ENCODE data around the gene BST2.
"Not testable (repeated sequence)": the region's sequence is repeated elsewhere in the genome, so short reads cannot be mapped to it uniquely, and the experiment has no call there.

Gene BST2

GRCh38 chr19:17389288-17389687 is 16.1 kb downstream of the BST2 start:
- no peaks in the 10 kb centered on the region for H3K36me3 ChIP-seq (ENCODE audit: control insufficient read depth, insufficient read depth, low read length)
- peaks cover 16% of the 10 kb centered on the region for H3K27me3 ChIP-seq (ENCODE audit: control insufficient read depth, insufficient read depth, low read length, poor library complexity, severe bottlenecking)
- no peaks in the 10 kb centered on the region for H3K4me1 ChIP-seq (ENCODE audit: control insufficient read depth, insufficient read depth, low read length)
- H3K9me3 ChIP-seq (ENCODE audit: control insufficient read depth, low read length) = no peaks in the 10 kb centered on the region
- WGBS, 2 experiments = 90 to 100% methylated on average over 1 of the region's 1 CpG
- H3K27ac ChIP-seq (ENCODE audit: insufficient read depth, low read depth, low read length, poor library complexity, severe bottlenecking) = no peak overlapping the region
- H3K4me3 ChIP-seq (ENCODE audit: insufficient read depth, low read depth, low read length) = no peak overlapping the region

GRCh38 chr19:17385878-17386611 is 19.4 kb downstream of the BST2 start:
- Histone ChIP-seq H3K27ac (ENCODE audit: insufficient read depth, low read depth, low read length, poor library complexity, severe bottlenecking) (no peak overlapping the region), H3K4me1 (ENCODE audit: control insufficient read depth, insufficient read depth, low read length) (no peaks in the 10 kb centered on the region), H3K27me3 (ENCODE audit: control insufficient read depth, insufficient read depth, low read length, poor library complexity, severe bottlenecking) (peaks cover 16% of the 10 kb centered on the region), H3K9me3 (ENCODE audit: control insufficient read depth, low read length) (no peaks in the 10 kb centered on the region), H3K36me3 (ENCODE audit: control insufficient read depth, insufficient read depth, low read length) (no peaks in the 10 kb centered on the region), H3K4me3 (ENCODE audit: insufficient read depth, low read depth, low read length) (no peak overlapping the region)
- 44 to 45% methylated on average over 18 to 20 of the region's 20 CpGs for WGBS, 2 experiments

GRCh38 chr19:17380426-17381138 is 24.8 kb downstream of the BST2 start:
- WGBS, 2 experiments = 92 to 97% methylated on average over 4 to 5 of the region's 5 CpGs

GRCh38 chr19:17379221-17379631 is 26.2 kb downstream of the BST2 start:
- Histone ChIP-seq H3K9me3 (ENCODE audit: control insufficient read depth, low read length) (no peaks in the 10 kb centered on the region), H3K36me3 (ENCODE audit: control insufficient read depth, insufficient read depth, low read length) (no peaks in the 10 kb centered on the region), H3K27ac (ENCODE audit: insufficient read depth, low read depth, low read length, poor library complexity, severe bottlenecking) (no peak overlapping the region), H3K4me1 (ENCODE audit: control insufficient read depth, insufficient read depth, low read length) (no peaks in the 10 kb centered on the region), H3K27me3 (ENCODE audit: control insufficient read depth, insufficient read depth, low read length, poor library complexity, severe bottlenecking) (no peaks in the 10 kb centered on the region), H3K4me3 (ENCODE audit: insufficient read depth, low read depth, low read length) (no peak overlapping the region)
- WGBS, 2 experiments = 35 to 36% methylated on average over 14 of the region's 14 CpGs

More at GRCh38 chr19:17380426-17381138, 24.8 kb downstream of the BST2 start:
- H3K9me3 ChIP-seq (ENCODE audit: control insufficient read depth, low read length) = no peaks in the 10 kb centered on the region
- no peaks in the 10 kb centered on the region for H3K36me3 ChIP-seq (ENCODE audit: control insufficient read depth, insufficient read depth, low read length)
- no peak overlapping the region for H3K27ac ChIP-seq (ENCODE audit: insufficient read depth, low read depth, low read length, poor library complexity, severe bottlenecking)
- no peaks in the 10 kb centered on the region for H3K4me1 ChIP-seq (ENCODE audit: control insufficient read depth, insufficient read depth, low read length)
- H3K4me3 ChIP-seq (ENCODE audit: insufficient read depth, low read depth, low read length) = no peak overlapping the region
- no peaks in the 10 kb centered on the region for H3K27me3 ChIP-seq (ENCODE audit: control insufficient read depth, insufficient read depth, low read length, poor library complexity, severe bottlenecking)

- WGBS, 2 experiments = 80 to 83% methylated on average over 13 of the region's 13 CpGs
- Histone ChIP-seq H3K27ac (ENCODE audit: insufficient read depth, low read depth, low read length, poor library complexity, severe bottlenecking) (no peak overlapping the region), H3K36me3 (ENCODE audit: control insufficient read depth, insufficient read depth, low read length) (no peaks in the 10 kb centered on the region)
These were observed 27.2 kb downstream of the BST2 start for GRCh38 chr19:17378271-17378670.

GRCh38 chr19:17376935-17377600 is 28.4 kb downstream of the BST2 start, which contains the start of gene PLVAP:
TSS of gene PLVAP (minus strand) at chr19:17377342. CDS start at chr19:17377288, 54 bp downstream.
- Histone ChIP-seq H3K4me3 (ENCODE audit: insufficient read depth, low read depth, low read length) (no peak within 1 kb of the TSS), H3K9me3 (ENCODE audit: control insufficient read depth, low read length) (no peaks in the 10 kb centered on the region), H3K4me1 (ENCODE audit: control insufficient read depth, insufficient read depth, low read length) (no peaks in the 10 kb centered on the region), H3K27me3 (ENCODE audit: control insufficient read depth, insufficient read depth, low read length, poor library complexity, severe bottlenecking) (no peaks in the 10 kb centered on the region), H3K36me3 (ENCODE audit: control insufficient read depth, insufficient read depth, low read length) (no peaks in the 10 kb centered on the region), H3K27ac (ENCODE audit: insufficient read depth, low read depth, low read length, poor library complexity, severe bottlenecking) (no peak within 1 kb of the TSS)
- WGBS, 2 experiments = 92 to 94% methylated on average over 39 of the region's 39 CpGs

More at GRCh38 chr19:17378271-17378670, 27.2 kb downstream of the BST2 start:
- Histone ChIP-seq H3K4me3 (ENCODE audit: insufficient read depth, low read depth, low read length) (no peak overlapping the region), H3K4me1 (ENCODE audit: control insufficient read depth, insufficient read depth, low read length) (no peaks in the 10 kb centered on the region), H3K9me3 (ENCODE audit: control insufficient read depth, low read length) (no peaks in the 10 kb centered on the region), H3K27me3 (ENCODE audit: control insufficient read depth, insufficient read depth, low read length, poor library complexity, severe bottlenecking) (no peaks in the 10 kb centered on the region)

- Histone ChIP-seq H3K36me3 (ENCODE audit: control insufficient read depth, insufficient read depth, low read length) (no peaks in the 10 kb centered on the region), H3K27me3 (ENCODE audit: control insufficient read depth, insufficient read depth, low read length, poor library complexity, severe bottlenecking) (no peaks in the 10 kb centered on the region), H3K4me1 (ENCODE audit: control insufficient read depth, insufficient read depth, low read length) (no peaks in the 10 kb centered on the region), H3K4me3 (ENCODE audit: insufficient read depth, low read depth, low read length) (no peak overlapping the region), H3K27ac (ENCODE audit: insufficient read depth, low read depth, low read length, poor library complexity, severe bottlenecking) (no peak overlapping the region), H3K9me3 (ENCODE audit: control insufficient read depth, low read length) (no peaks in the 10 kb centered on the region)
- 88 to 92% methylated on average over 6 to 8 of the region's 8 CpGs for WGBS, 2 experiments
These were observed 35.3 kb downstream of the BST2 start for GRCh38 chr19:17370026-17370587.

GRCh38 chr19:17365361-17365760 is 40.1 kb downstream of the BST2 start:
- H3K27me3 ChIP-seq (ENCODE audit: control insufficient read depth, insufficient read depth, low read length, poor library complexity, severe bottlenecking) = no peaks in the 10 kb centered on the region
- no peaks in the 10 kb centered on the region for H3K4me1 ChIP-seq (ENCODE audit: control insufficient read depth, insufficient read depth, low read length)
- no peak overlapping the region for H3K27ac ChIP-seq (ENCODE audit: insufficient read depth, low read depth, low read length, poor library complexity, severe bottlenecking)
- WGBS, 2 experiments = 94 to 95% methylated on average over 22 of the region's 22 CpGs
- H3K9me3 ChIP-seq (ENCODE audit: control insufficient read depth, low read length) = no peaks in the 10 kb centered on the region
- H3K36me3 ChIP-seq (ENCODE audit: control insufficient read depth, insufficient read depth, low read length) = no peaks in the 10 kb centered on the region
- no peak overlapping the region for H3K4me3 ChIP-seq (ENCODE audit: insufficient read depth, low read depth, low read length)

- WGBS, 2 experiments = 92% methylated on average over 20 of the region's 20 CpGs
- not testable (repeated sequence) for H3K27ac ChIP-seq (ENCODE audit: insufficient read depth, low read depth, low read length, poor library complexity, severe bottlenecking); H3K4me3 ChIP-seq (ENCODE audit: insufficient read depth, low read depth, low read length); H3K36me3 ChIP-seq (ENCODE audit: control insufficient read depth, insufficient read depth, low read length); H3K27me3 ChIP-seq (ENCODE audit: control insufficient read depth, insufficient read depth, low read length, poor library complexity, severe bottlenecking); H3K9me3 ChIP-seq (ENCODE audit: control insufficient read depth, low read length); H3K4me1 ChIP-seq (ENCODE audit: control insufficient read depth, insufficient read depth, low read length)
These were observed 41.4 kb downstream of the BST2 start for GRCh38 chr19:17363852-17364605.
